GM12872 (cell line): Measurements from ENCODE around the gene RNASE4.

ENCODE experiments used
- TF ChIP-seq, protein P1 (sequence below): IDR thresholded peaks from 3 replicates; pipeline ENCODE4 v1.5.1; 2011; ENCODE audit warnings: low read depth, mild to moderate bottlenecking, low read length, moderate library complexity; ENCODE audit not compliant: insufficient read depth

The RNASE4 gene

DNA sequence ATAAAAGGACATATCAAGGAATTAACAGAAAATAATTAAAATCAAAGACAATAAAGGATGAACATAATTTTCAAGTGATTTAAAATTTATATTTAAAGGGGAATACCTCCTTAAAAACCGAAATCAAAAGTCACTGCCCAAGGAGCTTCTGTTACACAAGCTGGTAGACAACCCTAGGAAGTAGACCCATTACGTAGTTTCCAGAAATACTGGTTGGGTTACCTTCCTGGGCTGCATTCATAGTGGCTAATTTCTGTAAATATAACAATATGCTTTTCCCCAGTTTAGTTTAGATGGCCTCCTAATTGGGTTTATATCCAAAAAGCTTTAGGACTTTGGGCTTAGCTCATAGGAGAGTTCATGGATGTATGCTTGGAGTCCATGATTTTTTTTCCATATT lies 59.2 kb downstream of the RNASE4 start:
- TF ChIP-seq, protein P1, sequence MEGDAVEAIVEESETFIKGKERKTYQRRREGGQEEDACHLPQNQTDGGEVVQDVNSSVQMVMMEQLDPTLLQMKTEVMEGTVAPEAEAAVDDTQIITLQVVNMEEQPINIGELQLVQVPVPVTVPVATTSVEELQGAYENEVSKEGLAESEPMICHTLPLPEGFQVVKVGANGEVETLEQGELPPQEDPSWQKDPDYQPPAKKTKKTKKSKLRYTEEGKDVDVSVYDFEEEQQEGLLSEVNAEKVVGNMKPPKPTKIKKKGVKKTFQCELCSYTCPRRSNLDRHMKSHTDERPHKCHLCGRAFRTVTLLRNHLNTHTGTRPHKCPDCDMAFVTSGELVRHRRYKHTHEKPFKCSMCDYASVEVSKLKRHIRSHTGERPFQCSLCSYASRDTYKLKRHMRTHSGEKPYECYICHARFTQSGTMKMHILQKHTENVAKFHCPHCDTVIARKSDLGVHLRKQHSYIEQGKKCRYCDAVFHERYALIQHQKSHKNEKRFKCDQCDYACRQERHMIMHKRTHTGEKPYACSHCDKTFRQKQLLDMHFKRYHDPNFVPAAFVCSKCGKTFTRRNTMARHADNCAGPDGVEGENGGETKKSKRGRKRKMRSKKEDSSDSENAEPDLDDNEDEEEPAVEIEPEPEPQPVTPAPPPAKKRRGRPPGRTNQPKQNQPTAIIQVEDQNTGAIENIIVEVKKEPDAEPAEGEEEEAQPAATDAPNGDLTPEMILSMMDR = no peak

DNA sequence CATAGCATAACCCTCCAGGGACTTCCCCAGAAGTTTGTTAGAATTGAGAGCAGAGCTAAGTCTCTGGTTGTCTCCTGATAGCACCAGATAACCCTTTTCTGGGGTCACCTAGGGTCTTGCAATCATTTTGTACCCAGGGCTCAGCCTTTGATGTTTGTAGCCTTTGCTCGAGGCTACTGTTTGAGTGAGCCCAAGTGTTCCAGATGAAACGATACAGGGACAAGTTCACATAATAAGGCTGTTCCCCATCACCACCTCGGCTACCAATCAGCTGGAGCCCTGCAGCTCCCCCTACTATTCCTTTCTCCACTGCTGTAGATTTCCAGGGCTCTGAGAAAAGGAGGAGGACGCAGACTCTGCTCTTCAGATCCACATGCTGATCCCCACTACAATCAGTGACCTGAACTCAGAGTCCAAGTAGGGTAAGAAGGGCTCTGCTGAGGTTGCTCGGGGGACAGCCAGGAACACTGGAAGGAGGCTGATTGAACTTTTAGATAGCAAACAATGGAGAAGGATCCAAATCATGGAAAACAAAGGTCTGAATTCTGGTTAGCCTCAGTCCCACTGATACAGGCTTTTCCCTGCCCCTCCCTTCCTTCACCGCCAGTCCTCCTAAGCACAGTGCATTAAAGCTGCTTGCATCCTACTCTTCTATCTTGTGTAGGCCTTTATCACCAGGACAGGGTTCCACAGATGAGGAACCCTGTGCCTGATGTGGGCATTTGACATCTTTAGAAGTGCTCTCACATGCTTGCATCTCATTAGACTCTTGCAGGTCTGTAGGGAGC lies 61.4 kb downstream of the RNASE4 start, which contains the start of gene EDDM3A:
Gene EDDM3A (plus strand): TSS at position 317 of the 788 bp plus-strand sequence. CDS start 1,694 bp downstream, outside the sequence.
- TF ChIP-seq, protein P1 = no peak

DNA sequence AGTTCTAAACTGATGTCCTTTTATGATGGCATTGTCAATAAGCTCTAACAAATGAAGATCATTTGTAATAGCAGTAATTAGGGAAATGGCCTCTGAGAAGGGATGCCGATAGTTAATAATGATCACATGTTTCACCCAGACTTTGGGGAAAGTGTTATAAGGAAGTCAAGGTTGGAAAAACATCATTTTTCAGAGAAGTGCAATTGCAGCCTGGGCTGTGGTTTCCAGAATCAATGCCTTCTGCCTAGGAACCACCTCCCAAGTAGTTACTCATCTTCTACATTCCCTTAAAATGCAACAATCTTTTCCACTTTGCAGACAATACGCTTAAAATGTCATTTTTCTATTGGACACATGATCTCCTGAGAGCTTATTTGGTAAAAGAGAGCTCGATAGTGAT lies 62.2 kb downstream of the RNASE4 start:
- TF ChIP-seq, protein P1 = no peak

DNA sequence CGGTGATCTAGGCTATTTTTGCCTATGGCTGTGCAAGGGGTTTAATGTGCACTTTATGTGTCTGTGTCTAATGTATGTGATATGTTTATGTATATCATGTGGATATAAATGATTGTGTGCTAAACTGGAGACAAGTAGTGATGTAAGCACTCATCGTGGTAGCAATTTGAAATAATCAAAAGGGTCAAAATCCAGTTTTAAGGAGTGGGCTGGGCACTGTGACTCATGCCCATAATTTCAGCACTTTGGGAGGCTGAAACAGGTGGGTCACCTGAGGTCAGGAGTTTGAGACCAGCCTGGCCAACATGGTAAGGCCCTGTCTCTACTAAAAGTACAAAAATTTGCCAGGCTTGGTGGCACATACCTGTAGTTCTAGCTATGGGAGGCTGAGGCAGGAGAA lies 64.1 kb downstream of the RNASE4 start:
- TF ChIP-seq, protein P1 = no peak

DNA sequence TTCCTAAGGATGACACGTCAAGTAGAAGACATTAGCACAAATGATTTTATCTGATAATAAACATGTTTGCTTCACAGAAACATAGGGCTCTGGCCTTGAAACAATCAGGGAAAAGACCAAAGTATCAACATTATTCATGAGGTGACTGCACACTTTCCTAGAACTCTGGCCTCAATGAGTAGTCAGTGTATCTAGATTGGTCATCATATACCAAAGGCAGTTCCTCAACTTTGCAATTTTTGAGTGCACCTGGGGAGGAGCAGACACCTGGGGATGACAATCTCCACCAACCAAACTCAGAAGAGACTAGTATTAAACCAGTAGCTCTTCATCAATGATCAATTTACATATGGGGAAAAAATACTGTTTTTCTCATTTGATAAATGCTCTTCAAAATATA lies 65.8 kb downstream of the RNASE4 start:
- TF ChIP-seq, protein P1 = no peak
